22Rv1 (cell line): Measurements from ENCODE around the gene SLC35F1.

Experiments used
- CTCF ChIP-seq: fragments of 450-650 bp; IDR thresholded peaks from 2 replicates; pipeline ENCODE4 v1.5.1; 2017; ENCODE audit warnings: mild to moderate bottlenecking
- ZFX ChIP-seq: fragments of 450-650 bp; IDR thresholded peaks from 2 replicates; pipeline ENCODE4 v1.6.1; 2017; ENCODE audit warnings: antibody characterized with exemption, borderline replicate concordance

GRCh38 chr6:118260833-118261232 lies 353.8 kb downstream of the SLC35F1 start:
- TF ChIP-seq CTCF (no peak), ZFX (no peak)
